GM12878 (cell line): Measurements from ENCODE around the gene SYS1. TPM values are rescaled to one million over a fixed set of nuclear protein-coding genes. Genes with fewer than 3 reads are reported as not detected.

Source experiments
- ATAC-seq: fragments of 200-7000 bp; cut with Tn5 transposase; 3 replicates; pipeline ENCODE4 v1.9.1; 2020; ENCODE audit warnings: mild to moderate bottlenecking, moderate library complexity
- BruUV-seq: library from RNA; stranded (reverse); fragments of 400-500 nt; replicated peaks from 2 replicates; lab custom pipeline; 2021; lab: Mats Ljungman, UMichigan
- CTCF ChIA-PET: fragments of 300-600 bp; sonication (Branson Sonifier 250); formaldehyde crosslinking; extraction: SDS; loops from one replicate; lab custom pipeline; 2021; ENCODE audit warnings: inconsistent platforms; lab: Yijun Ruan, JAX
- POLR2A ChIA-PET: fragments of 350-600 bp; formaldehyde crosslinking; extraction: SDS; loops from one replicate; lab custom pipeline; 2021; ENCODE audit warnings: inconsistent platforms; lab: Charles Lee
- RAD21 ChIA-PET: fragments of 300-600 bp; sonication (Branson Sonifier 250); formaldehyde crosslinking; loops from one replicate; lab custom pipeline; 2023; ENCODE audit warnings: antibody characterized with exemption; ENCODE audit not compliant: unreplicated experiment; lab: Charles Lee
- SMC1A ChIA-PET: fragments of 300-600 bp; sonication (Branson Sonifier 250); formaldehyde crosslinking; loops from one replicate; lab custom pipeline; 2023; ENCODE audit not compliant: unreplicated experiment, uncharacterized antibody; lab: Charles Lee
- DNase-seq: peaks from one replicate; pipeline ENCODE4 v3.0.0-alpha.2; 2011; ENCODE audit warnings: low read depth, low spot score
- FAIRE-seq: peaks from 3 replicates; lab custom pipeline; 2011; peaks lifted over from hg19 to GRCh38; lab: Jason Lieb, UNC
- H2AFZ ChIP-seq: 2 replicates; pipeline ENCODE4 v1.6.0; 2011; ENCODE audit warnings: low read depth, low read length, control low read depth; ENCODE audit not compliant: control insufficient read depth
- H3K27ac ChIP-seq: 2 replicates; pipeline ENCODE4 v1.5.1; 2011; ENCODE audit warnings: control low read depth; ENCODE audit not compliant: control insufficient read depth, insufficient read depth
- H3K27me3 ChIP-seq, 2 experiments: replicated peaks in 1 of 2; 2 replicates each; pipeline versions ENCODE4 v1.6.0 to v1.6.1; 2011; ENCODE audit warnings: low read length in 1 of 2; ENCODE audit not compliant: control insufficient read depth in 2 of 2, insufficient read depth in 2 of 2
- H3K36me3 ChIP-seq, 2 experiments: 2 replicates each; pipeline ENCODE4 v1.5.1; 2011; ENCODE audit warnings: low read length in 1 of 2; ENCODE audit not compliant: control insufficient read depth in 2 of 2, insufficient read depth in 2 of 2
- H3K4me1 ChIP-seq: 2 replicates; pipeline ENCODE4 v1.6.1; 2011; ENCODE audit warnings: mild to moderate bottlenecking, low read length, moderate library complexity, mixed read lengths; ENCODE audit not compliant: control insufficient read depth, insufficient read depth
- H3K4me2 ChIP-seq: 2 replicates; pipeline ENCODE4 v1.6.0; 2011; ENCODE audit warnings: control low read depth; ENCODE audit not compliant: control insufficient read depth, insufficient read depth
- H3K4me3 ChIP-seq: fragments of 200-600 bp; sonication (generic); 2 replicates; pipeline ENCODE4 v1.5.1; 2016
- H3K79me2 ChIP-seq: 2 replicates; pipeline ENCODE4 v1.6.0; 2011; ENCODE audit warnings: low read length; ENCODE audit not compliant: control insufficient read depth, insufficient read depth
- H3K9ac ChIP-seq: 2 replicates; pipeline ENCODE4 v1.8.0; 2011; ENCODE audit warnings: low read length, control low read depth, mixed read lengths; ENCODE audit not compliant: control insufficient read depth, insufficient read depth
- H3K9me3 ChIP-seq: replicated peaks from 3 replicates; pipeline ENCODE4 v1.5.1; 2011; ENCODE audit warnings: mild to moderate bottlenecking, low read length; ENCODE audit not compliant: control insufficient read depth, insufficient read depth
- H4K20me1 ChIP-seq: 2 replicates; pipeline ENCODE4 v1.6.0; 2011; ENCODE audit not compliant: control insufficient read depth, insufficient read depth
- CBX3 ChIP-seq: fragments of 200-600 bp; sonication (generic); IDR thresholded peaks from 2 replicates; pipeline ENCODE4 v1.6.1; 2016; ENCODE audit warnings: low read depth, borderline replicate concordance
- GATAD2B ChIP-seq: fragments of 450-650 bp; conservative IDR thresholded peaks from 2 replicates; pipeline ENCODE4 v1.6.1; 2017; ENCODE audit warnings: low read depth, mild to moderate bottlenecking, moderate library complexity
- HCFC1 ChIP-seq: fragments of 150-350 bp; IDR thresholded peaks from 2 replicates; pipeline ENCODE4 v1.6.1; 2014; ENCODE audit warnings: low read length
- MLLT1 ChIP-seq: fragments of 450-650 bp; IDR thresholded peaks from 2 replicates; pipeline ENCODE4 v1.6.1; 2016; ENCODE audit warnings: mild to moderate bottlenecking
- POLR2AphosphoS2 ChIP-seq: IDR thresholded peaks from 2 replicates; pipeline ENCODE4 v1.6.1; 2011; ENCODE audit warnings: low read depth, mild to moderate bottlenecking, low read length, improper control_type of control experiment, moderate library complexity
- SMAD5 ChIP-seq: IDR thresholded peaks from 2 replicates; pipeline ENCODE4 v1.6.1; 2016; ENCODE audit warnings: antibody characterized with exemption, low read depth
- WGBS: methylation state at CpG from one replicate; pipeline ENCODE4 v1.1.6; 2016; ENCODE audit warnings: low lambda C conversion rate; ENCODE audit not compliant: insufficient replicate concordance, insufficient coverage; ENCODE audit errors: missing lambda C conversion rate; 5-methylcytosine and 5-hydroxymethylcytosine counted together
- in situ Hi-C: fragments of 300-500 bp; cut with MboI; formaldehyde crosslinking; loops from 9 replicates; pipeline ENCODE4 v1.14.3; 2018; ENCODE audit warnings: mixed read lengths
- intact Hi-C: fragments of 100-400 bp; cut with micrococcal nuclease; formaldehyde crosslinking; loops from one replicate; pipeline ENCODE4 v1.14.2; 2022; ENCODE audit not compliant: unreplicated experiment
- polyA plus RNA-seq, 11 experiments: library from polyadenylated mRNA; depleted of rRNA in 4 of 11; unstranded in 6 of 11; stranded (reverse) in 5 of 11; fragments of >200 nt; fragmentation: Nextera tagmentation in 4 of 11; fragmentation: Illumina TruSeq in 1 of 11; extraction: Ambion mirVana in 4 of 11; extraction: Trizol in 1 of 11; gene quantifications; 1 replicate in 1 of 11; 2 replicates in 10 of 11; pipeline versions ENCODE4 v1.2.1 to v1.2.3, GENCODE V29; 2011 to 2016; ENCODE audit warnings: inconsistent platforms in 2 of 11, missing spikeins in 2 of 11, low read depth in 1 of 11
- total RNA-seq, 4 experiments: library from RNA; depleted of rRNA in 3 of 4; stranded (reverse); fragments of >200 nt in 3 of 4; fragmentation: Illumina TruSeq in 1 of 4; extraction: Trizol in 1 of 4; gene quantifications; 2 replicates each; pipeline versions ENCODE4 v1.2.1 to v1.2.3, GENCODE V29; 2013 to 2021

SYS1 gene
- total and polyA plus RNA-seq, 10 of the 15 experiments (the other 5 are each of a cell fraction or from before 2014, with no cell fraction given) = 5.1 to 22.6 (median 9.3) TPM

GRCh38 chr20:45406260-45407066 lies 43.5 kb downstream of the SYS1 start (continued):
- TF ChIP-seq CBX3 = no peak
- no peak for TF ChIP-seq POLR2AphosphoS2
- peak; percentile 78 for TF ChIP-seq GATAD2B

GRCh38 chr20:45407067-45407745 lies 44.2 kb downstream of the SYS1 start:
- H3K4me2 ChIP-seq = no peak overlapping the region
- POLR2A ChIA-PET = interaction anchor here (0.6 to 1.4 kb wide), 2 partner anchors 9 to 30 kb away, joined by 3 to 4 read pairs; partner anchors contain the start of gene PIGT
- H3K4me1 ChIP-seq = 0 out of 2 replicates have a peak, but pooled peaks cover 3% of the 10 kb centered on the region
- intact Hi-C loops = no loop called here
- ATAC-seq (no peak), DNase-seq (no peak), FAIRE-seq (no peak)
- TF ChIP-seq HCFC1 (no peak), MLLT1 (no peak), SMAD5 (no peak)
- in situ Hi-C loops = no loop called here
- RAD21 ChIA-PET = interaction anchor here (1.2 to 2.7 kb wide), 2 partner anchors 30 to 39 kb away, joined by 3 to 8 read pairs; no protein-coding TSS in a partner anchor
- no peaks in the 10 kb centered on the region for H3K79me2 ChIP-seq
- SMC1A ChIA-PET = interaction anchor here (0.6 to 1.6 kb wide), 5 partner anchors 12 to 44 kb away, joined by 3 to 4 read pairs (median 4); partner anchors contain the start of gene SYS1
- H3K9ac ChIP-seq = no peak overlapping the region
- no TSS peak for BruUV-seq
- H3K9me3 ChIP-seq = no peaks in the 10 kb centered on the region; the same call in 2 of the 3 replicates
- CTCF ChIA-PET = interaction anchor here (0.6 to 2.3 kb wide), 6 partner anchors 9 to 45 kb away, joined by 3 to 7 read pairs (median 5); partner anchors contain the start of gene SYS1
- no peak overlapping the region for H3K27ac ChIP-seq
- H2AFZ ChIP-seq = no peak overlapping the region
- 79% methylated on average over 13 of the region's 30 CpGs for WGBS
- no peaks in the 10 kb centered on the region; a peak in 1 of 4 replicates for H3K36me3 ChIP-seq
- H3K27me3 ChIP-seq = peaks cover 3 to 6% of the 10 kb centered on the region in 2 experiments; a peak in 3 of 4 replicates
- no peaks in the 10 kb centered on the region for H4K20me1 ChIP-seq
- H3K4me3 ChIP-seq = peak overlapping the region; percentile 41; the same call in 1 of the 2 replicates
